ENCODE data around the gene NTSR1. TPM values are rescaled to one million over a fixed set of nuclear protein-coding genes. Genes with fewer than 3 reads are reported as not detected.
A peak's percentile ranks its signal among the peaks of the same experiment; 100 is the strongest.

NTSR1 gene
- total RNA-seq, 5 donors from 2014 or later (not counting 1 experiment from before 2014, with no cell fraction given), result 0.33 to 0.63 (median 0.53) TPM; not detected in 2

GRCh38 chr20:62700261-62700930 is 8.2 kb upstream of the NTSR1 start:
- Histone ChIP-seq H3K9me3 (no peaks in the 10 kb centered on the region), H3K4me1 (ENCODE audit: control insufficient read depth in 1 of 2, extremely low read depth in 1 of 2, insufficient read depth in 2 of 2, low read length in 2 of 2) (peaks cover 2 to 20% of the 10 kb centered on the region in 2 experiments), H3K27me3 (replicated peaks in 1 of 2; ENCODE audit: control insufficient read depth in 2 of 2, extremely low read depth in 1 of 2, insufficient read depth in 2 of 2, low read length in 1 of 2) (peaks cover 0 to 14% of the 10 kb centered on the region in 2 experiments), H3K27ac (ENCODE audit: low read length) (no peak overlapping the region), H3K36me3 (ENCODE audit: control insufficient read depth in 2 of 2, extremely low read depth in 1 of 2, insufficient read depth in 1 of 2, low read length in 1 of 2) (no peaks in the 10 kb centered on the region), H3K4me3 (ENCODE audit: control insufficient read depth in 1 of 2, extremely low read depth in 1 of 2, low read length in 1 of 2) (no peak overlapping the region)
- Mint-ChIP-seq H3K27ac (no peak overlapping the region), H3K27me3 (peaks cover 0 to 2% of the 10 kb centered on the region in 2 donors), H3K36me3 (no peaks in the 10 kb centered on the region), H3K4me1 (peaks cover 7 to 14% (median 12%) of the 10 kb centered on the region in 3 donors), H3K9me3 (no peaks in the 10 kb centered on the region), H3K4me3 (no peak overlapping the region)
- DNase-seq, result no peak
- 89% methylated on average over 15 of the region's 18 CpGs for WGBS (ENCODE audit: insufficient coverage)
- ChIA-PET CTCF (no interaction called here), POLR2A (no interaction called here)
- no peak for ATAC-seq (replicated peaks in 1 of 4)

DNA sequence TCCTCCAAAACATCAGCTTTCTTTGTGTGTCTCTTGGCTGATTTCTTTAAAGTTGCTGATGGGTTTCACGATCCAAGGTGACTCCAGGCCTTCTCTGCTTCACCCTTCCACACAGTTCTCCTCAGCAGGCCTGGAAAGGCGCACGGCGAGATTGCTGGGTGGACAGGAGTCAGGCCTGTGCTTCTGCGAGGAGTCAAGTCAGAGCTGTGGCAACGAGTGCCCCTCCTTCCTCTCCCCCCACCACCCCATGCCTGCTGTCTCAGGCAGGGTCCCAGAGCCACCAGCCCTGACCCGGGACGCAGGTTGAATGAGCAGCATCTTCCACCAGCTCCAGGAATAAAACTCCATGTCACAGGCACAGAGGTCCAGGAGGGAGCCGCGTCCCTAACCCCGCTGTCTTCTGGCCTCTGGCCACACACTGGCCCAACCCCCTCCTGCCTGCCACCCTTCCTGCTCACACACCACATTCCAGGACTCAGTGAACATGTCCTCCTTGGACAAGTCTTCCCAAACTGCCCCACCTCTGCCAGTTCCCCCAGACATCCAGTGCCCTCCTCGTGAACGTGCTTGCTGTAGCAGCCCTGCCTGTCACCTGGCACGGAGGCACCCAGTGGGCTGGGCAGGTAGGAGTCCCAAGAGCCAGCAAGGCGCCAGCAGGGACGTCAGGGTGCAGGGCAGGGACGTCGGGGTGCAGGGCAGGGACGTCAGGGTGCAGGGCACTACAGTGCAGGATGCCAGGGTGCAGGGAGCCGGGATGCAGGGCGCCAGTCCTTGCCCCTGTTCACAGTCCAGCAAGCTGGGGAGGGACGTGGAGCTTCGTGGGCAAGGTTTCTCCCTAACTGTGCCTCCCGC is 7.2 kb upstream of the NTSR1 start:
- H3K4me1 ChIP-seq (ENCODE audit: control insufficient read depth in 1 of 2, extremely low read depth in 1 of 2, insufficient read depth in 2 of 2, low read length in 2 of 2), result peaks cover 2 to 16% of the 10 kb centered on the region in 2 experiments
- no peak overlapping the region for H3K4me3 Mint-ChIP-seq
- no peak overlapping the region for H3K27ac Mint-ChIP-seq
- peaks cover 0 to 2% of the 10 kb centered on the region in 2 donors for H3K27me3 Mint-ChIP-seq
- no peaks in the 10 kb centered on the region for H3K9me3 ChIP-seq
- CTCF ChIA-PET, result no interaction called here
- H3K36me3 ChIP-seq (ENCODE audit: control insufficient read depth in 2 of 2, extremely low read depth in 1 of 2, insufficient read depth in 1 of 2, low read length in 1 of 2), result no peaks in the 10 kb centered on the region
- no peaks in the 10 kb centered on the region for H3K9me3 Mint-ChIP-seq
- H3K4me1 Mint-ChIP-seq, result peaks cover 7 to 13% (median 12%) of the 10 kb centered on the region in 3 donors
- no peak overlapping the region for H3K4me3 ChIP-seq (ENCODE audit: control insufficient read depth in 1 of 2, extremely low read depth in 1 of 2, low read length in 1 of 2)
- no peaks in the 10 kb centered on the region for H3K36me3 Mint-ChIP-seq
- H3K27ac ChIP-seq (ENCODE audit: low read length), result no peak overlapping the region
- ATAC-seq (replicated peaks in 1 of 4) (no peak), DNase-seq (no peak)
- 80% methylated on average over 20 of the region's 24 CpGs for WGBS (ENCODE audit: insufficient coverage)
- POLR2A ChIA-PET, result no interaction called here
- peaks cover 0 to 24% of the 10 kb centered on the region in 2 experiments for H3K27me3 ChIP-seq (replicated peaks in 1 of 2; ENCODE audit: control insufficient read depth in 2 of 2, extremely low read depth in 1 of 2, insufficient read depth in 2 of 2, low read length in 1 of 2)

GRCh38 chr20:62702013-62702300 is 6.7 kb upstream of the NTSR1 start:
- 87% methylated on average over 10 of the region's 11 CpGs for WGBS (ENCODE audit: insufficient coverage)
- Histone ChIP-seq H3K4me1 (ENCODE audit: control insufficient read depth in 1 of 2, extremely low read depth in 1 of 2, insufficient read depth in 2 of 2, low read length in 2 of 2) (peaks cover under 1 to 12% of the 10 kb centered on the region in 2 experiments), H3K9me3 (no peaks in the 10 kb centered on the region), H3K36me3 (ENCODE audit: control insufficient read depth in 2 of 2, extremely low read depth in 1 of 2, insufficient read depth in 1 of 2, low read length in 1 of 2) (no peaks in the 10 kb centered on the region), H3K27ac (ENCODE audit: low read length) (no peak overlapping the region), H3K4me3 (ENCODE audit: control insufficient read depth in 1 of 2, extremely low read depth in 1 of 2, low read length in 1 of 2) (no peak overlapping the region), H3K27me3 (replicated peaks in 1 of 2; ENCODE audit: control insufficient read depth in 2 of 2, extremely low read depth in 1 of 2, insufficient read depth in 2 of 2, low read length in 1 of 2) (peaks cover 0 to 27% of the 10 kb centered on the region in 2 experiments)
- CTCF ChIA-PET, result no interaction called here
- no peaks in the 10 kb centered on the region for H3K36me3 Mint-ChIP-seq
- H3K9me3 Mint-ChIP-seq, result no peaks in the 10 kb centered on the region
- no peak overlapping the region for H3K27ac Mint-ChIP-seq
- POLR2A ChIA-PET, result no interaction called here
- peaks cover 0 to 5% of the 10 kb centered on the region in 2 donors for H3K27me3 Mint-ChIP-seq
- H3K4me3 Mint-ChIP-seq, result no peak overlapping the region
- ATAC-seq (replicated peaks in 1 of 4), result no peak
- no peak for DNase-seq
- peaks cover 7 to 12% (median 10%) of the 10 kb centered on the region in 3 donors for H3K4me1 Mint-ChIP-seq

DNA sequence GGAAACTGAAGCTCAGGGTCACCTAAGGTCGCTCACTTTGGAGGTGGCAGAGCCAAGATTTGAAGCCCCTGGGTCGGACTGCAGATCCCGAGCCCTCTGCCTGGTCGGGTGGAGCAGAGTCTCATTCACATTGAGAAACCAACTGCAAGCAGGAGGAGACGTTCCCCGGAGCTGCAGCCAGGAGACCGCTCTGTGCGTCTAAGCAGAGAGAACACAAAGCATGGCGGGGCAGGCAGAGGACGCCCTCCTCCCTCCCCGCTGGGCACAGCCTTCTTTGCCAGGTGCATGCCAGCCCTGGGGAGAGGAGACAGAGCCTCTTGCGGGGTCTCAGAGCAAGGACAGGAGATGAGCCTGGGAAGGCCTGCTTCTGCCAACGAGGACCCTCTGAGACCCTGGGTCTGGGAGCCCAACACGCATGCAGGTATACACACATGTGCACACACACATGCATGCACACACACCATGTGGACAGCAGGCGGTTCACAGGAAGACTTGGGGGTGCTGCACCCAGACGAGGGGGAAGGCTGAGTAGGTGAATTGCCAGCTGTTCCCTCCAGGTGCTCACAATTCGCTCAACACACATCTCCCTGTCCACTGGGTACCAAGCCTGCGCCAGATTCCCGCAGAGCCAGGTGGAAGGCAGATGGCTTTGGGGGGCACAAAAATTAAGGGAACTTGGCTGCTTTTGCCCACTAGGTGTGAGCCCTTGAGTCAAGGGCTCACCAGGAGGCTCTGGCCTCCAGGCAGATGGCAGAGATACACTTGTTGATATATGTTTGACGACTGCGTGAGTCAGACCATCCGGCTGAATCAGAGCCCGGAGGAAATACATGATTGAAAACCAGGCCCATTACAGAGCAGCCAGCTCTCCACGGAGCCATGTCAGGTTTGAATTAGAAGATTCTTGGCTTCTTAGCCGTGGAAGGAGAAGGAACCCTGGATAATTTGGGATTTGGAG is 5.5 kb upstream of the NTSR1 start:
- H3K27ac ChIP-seq (ENCODE audit: low read length), result no peak overlapping the region

GRCh38 chr20:62703853-62704228 is 4.8 kb upstream of the NTSR1 start:
- H3K27me3 Mint-ChIP-seq, result peaks cover 5 to 15% of the 10 kb centered on the region in 2 donors
- DNase-seq (no peak), ATAC-seq (replicated peaks in 1 of 4) (no peak)
- H3K4me1 ChIP-seq (ENCODE audit: control insufficient read depth in 1 of 2, extremely low read depth in 1 of 2, insufficient read depth in 2 of 2, low read length in 2 of 2), result peaks cover 4 to 14% of the 10 kb centered on the region in 2 experiments
- no peaks in the 10 kb centered on the region for H3K9me3 Mint-ChIP-seq
- peak overlapping the region in 2 of 3 donors; percentile 36 to 49 for H3K4me3 Mint-ChIP-seq
- 86% methylated on average over 4 of the region's 5 CpGs for WGBS (ENCODE audit: insufficient coverage)
- no peak overlapping the region for H3K27ac ChIP-seq (ENCODE audit: low read length)
- H3K36me3 Mint-ChIP-seq, result no peaks in the 10 kb centered on the region
- peaks cover 7 to 19% (median 15%) of the 10 kb centered on the region in 3 donors for H3K4me1 Mint-ChIP-seq
- peak overlapping the region; percentile 88 to 92 for H3K27ac Mint-ChIP-seq
- ChIA-PET POLR2A (no interaction called here), CTCF (no interaction called here)
- H3K36me3 ChIP-seq (ENCODE audit: control insufficient read depth in 2 of 2, extremely low read depth in 1 of 2, insufficient read depth in 1 of 2, low read length in 1 of 2), result no peaks in the 10 kb centered on the region
- H3K9me3 ChIP-seq, result no peaks in the 10 kb centered on the region
- H3K4me3 ChIP-seq (ENCODE audit: control insufficient read depth in 1 of 2, extremely low read depth in 1 of 2, low read length in 1 of 2), result no peak overlapping the region
- peaks cover 2 to 41% of the 10 kb centered on the region in 2 experiments for H3K27me3 ChIP-seq (replicated peaks in 1 of 2; ENCODE audit: control insufficient read depth in 2 of 2, extremely low read depth in 1 of 2, insufficient read depth in 2 of 2, low read length in 1 of 2)

More for the DNA sequence above, 5.5 kb upstream of the NTSR1 start:
- no peaks in the 10 kb centered on the region for H3K36me3 ChIP-seq (ENCODE audit: control insufficient read depth in 2 of 2, extremely low read depth in 1 of 2, insufficient read depth in 1 of 2, low read length in 1 of 2)
- 86% methylated on average over 19 of the region's 25 CpGs for WGBS (ENCODE audit: insufficient coverage)
- peaks cover 4 to 12% of the 10 kb centered on the region in 2 experiments for H3K4me1 ChIP-seq (ENCODE audit: control insufficient read depth in 1 of 2, extremely low read depth in 1 of 2, insufficient read depth in 2 of 2, low read length in 2 of 2)
- peak; percentile 40 to 82 (median 66) for ATAC-seq (replicated peaks in 1 of 4)
- Mint-ChIP-seq H3K27ac (peak overlapping the region; percentile 88 to 92), H3K27me3 (peaks cover 4 to 14% of the 10 kb centered on the region in 2 donors), H3K9me3 (no peaks in the 10 kb centered on the region), H3K4me3 (peak overlapping the region in 2 of 3 donors; percentile 36 to 49), H3K36me3 (no peaks in the 10 kb centered on the region), H3K4me1 (peaks cover 7 to 18% (median 14%) of the 10 kb centered on the region in 3 donors)
- no peaks in the 10 kb centered on the region for H3K9me3 ChIP-seq
- ChIA-PET CTCF (no interaction called here), POLR2A (no interaction called here)
- H3K4me3 ChIP-seq (ENCODE audit: control insufficient read depth in 1 of 2, extremely low read depth in 1 of 2, low read length in 1 of 2), result no peak overlapping the region
- H3K27me3 ChIP-seq (replicated peaks in 1 of 2; ENCODE audit: control insufficient read depth in 2 of 2, extremely low read depth in 1 of 2, insufficient read depth in 2 of 2, low read length in 1 of 2), result peaks cover 1 to 39% of the 10 kb centered on the region in 2 experiments
- DNase-seq, result peak in 2 of 35 experiments; percentile 23
